Muscle of leg (tissue), 16 donors: Measurements from ENCODE around the gene CDA. TPM values are rescaled to one million over a fixed set of nuclear protein-coding genes. Genes with fewer than 3 reads are reported as not detected.

Source experiments
- DNase-seq: peaks from one replicate; pipeline ENCODE4 v3.0.0; 2013
- H3K27ac ChIP-seq: one replicate; pipeline ENCODE4 v1.5.1; 2013; ENCODE audit warnings: mild to moderate bottlenecking, low read length, control low read depth
- H3K27me3 ChIP-seq: one replicate; pipeline ENCODE4 v1.6.1; 2013; ENCODE audit warnings: low read length; ENCODE audit not compliant: control insufficient read depth, insufficient read depth
- H3K36me3 ChIP-seq: one replicate; pipeline ENCODE4 v1.6.1; 2013; ENCODE audit warnings: low read length; ENCODE audit not compliant: control insufficient read depth, insufficient read depth
- H3K4me1 ChIP-seq: one replicate; pipeline ENCODE4 v1.6.1; 2013; ENCODE audit warnings: low read length; ENCODE audit not compliant: control insufficient read depth, insufficient read depth
- H3K4me3 ChIP-seq: one replicate; pipeline ENCODE4 v1.5.1; 2013; ENCODE audit warnings: low read length, control low read depth
- H3K9me3 ChIP-seq: replicated peaks from 2 replicates; pipeline ENCODE4 v1.6.1; 2013; ENCODE audit warnings: low read depth, low read length; ENCODE audit not compliant: control insufficient read depth
- WGBS: methylation state at CpG from one replicate; pipeline ENCODE4 v1.1.5; 2013; ENCODE audit warnings: missing lambda C conversion rate; ENCODE audit not compliant: insufficient coverage; 5-methylcytosine and 5-hydroxymethylcytosine counted together
- long read RNA-seq, 11 donors: transcript quantifications; one replicate each; lab custom pipeline, GENCODE V29; 2026
- polyA plus RNA-seq, 8 donors: library from polyadenylated mRNA; unstranded; fragments of 120-200 nt; gene quantifications; one replicate each; pipeline versions ENCODE4 v1.2.1 to v1.2.3, GENCODE V29; 2013; ENCODE audit warnings: inconsistent platforms in 1 of 8, low replicate concordance in 1 of 8; ENCODE audit not compliant: insufficient read length in 8 of 8, insufficient read depth in 1 of 8
- total RNA-seq: library from RNA; stranded (reverse); fragments of 120-200 nt; gene quantifications from one replicate; pipeline ENCODE4 v1.2.4, GENCODE V29; 2013

The CDA gene
- 0.13 TPM for total RNA-seq
- polyA plus RNA-seq = 1 to 10 TPM in 1 of 8 donors, under 1 TPM in 7; 0.27 to 1.3 (median 0.56) TPM
- long read RNA-seq, donor 1 = 0 reads
- long read RNA-seq, donor 2 = 0 reads
- long read RNA-seq, donor 3 = 0 reads
- long read RNA-seq, donor 4, partial matches to known transcripts = 0 of 1 reads
- long read RNA-seq, donor 4, other reads (novel, unspliced or antisense) = 0 of 1 reads
- long read RNA-seq, donor 5 = 0 reads
- long read RNA-seq, donor 6, partial matches to known transcripts = 0 of 1 reads
- long read RNA-seq, donor 6, other reads (novel, unspliced or antisense) = 0 of 1 reads
- long read RNA-seq, donor 7 = 0 reads
- long read RNA-seq, donor 8 = 0 reads
- long read RNA-seq, donor 9 = 0 reads
- long read RNA-seq, donor 10, partial matches to known transcripts = 58 of 89 reads
- long read RNA-seq, donor 10, other reads (novel, unspliced or antisense) = 31 of 89 reads
- long read RNA-seq, donor 11, partial matches to known transcripts = 0 of 1 reads
- long read RNA-seq, donor 11, other reads (novel, unspliced or antisense) = 0 of 1 reads

GRCh38 chr1:20588634-20589225, at the start of gene CDA:
Gene CDA, plus strand, starts transcription at chr1:20589097. Its CDS starts 33 bp downstream, at chr1:20589130.
- H3K27ac ChIP-seq = no peak within 1 kb of the TSS
- H3K4me3 ChIP-seq = no peak within 1 kb of the TSS
- 18% methylated on average over 6 of the region's 11 CpGs for WGBS
- peaks cover 14% of the 10 kb centered on the region for H3K4me1 ChIP-seq
- peaks cover 30% of the 10 kb centered on the region for H3K27me3 ChIP-seq
- H3K9me3 ChIP-seq = no peaks in the 10 kb centered on the region
- no peaks in the 10 kb centered on the region for H3K36me3 ChIP-seq
- no peak for DNase-seq

- Histone ChIP-seq H3K9me3 (no peaks in the 10 kb centered on the region), H3K36me3 (no peaks in the 10 kb centered on the region), H3K4me3 (no peak overlapping the region), H3K4me1 (no peaks in the 10 kb centered on the region), H3K27me3 (peaks cover 16% of the 10 kb centered on the region), H3K27ac (no peak overlapping the region)
- no peak for DNase-seq
- no CpG with 5 or more reads among the region's 1 CpG for WGBS
Observed at GRCh38 chr1:20540281-20540680, 48.6 kb upstream of the CDA start.

- Histone ChIP-seq H3K27ac (no peak overlapping the region), H3K4me3 (no peak overlapping the region), H3K4me1 (peaks cover 1% of the 10 kb centered on the region), H3K27me3 (peaks cover 26% of the 10 kb centered on the region), H3K9me3 (no peaks in the 10 kb centered on the region), H3K36me3 (no peaks in the 10 kb centered on the region)
- no peak for DNase-seq
- WGBS = 79% methylated on average over 2 of the region's 3 CpGs
Observed at GRCh38 chr1:20546637-20547036, 42.3 kb upstream of the CDA start.

GRCh38 chr1:20551161-20551560, 37.7 kb upstream of the CDA start:
- no peak overlapping the region for H3K4me3 ChIP-seq
- WGBS = 32% methylated on average over 2 of the region's 3 CpGs
- no peaks in the 10 kb centered on the region for H3K36me3 ChIP-seq
- H3K27me3 ChIP-seq = peaks cover 53% of the 10 kb centered on the region
- peaks cover 17% of the 10 kb centered on the region for H3K4me1 ChIP-seq
- no peaks in the 10 kb centered on the region for H3K9me3 ChIP-seq
- H3K27ac ChIP-seq = no peak overlapping the region
- peak; percentile 36 for DNase-seq

- Histone ChIP-seq H3K9me3 (no peaks in the 10 kb centered on the region), H3K27ac (peak within 1 kb of the TSS; percentile 69), H3K27me3 (peaks cover 58% of the 10 kb centered on the region), H3K36me3 (no peaks in the 10 kb centered on the region), H3K4me1 (peaks cover 17% of the 10 kb centered on the region), H3K4me3 (peak within 1 kb of the TSS; percentile 49)
- peak; percentile 92 for DNase-seq
- WGBS = 2% methylated on average over 34 of the region's 47 CpGs
Observed at GRCh38 chr1:20551945-20552727, 36.8 kb upstream of the CDA start, which contains the start of gene FAM43B. Gene FAM43B, plus strand, starts transcription at chr1:20552573. Its CDS starts 401 bp downstream, at chr1:20552974.

GRCh38 chr1:20552728-20553445, 36.0 kb upstream of the CDA start:
- no peaks in the 10 kb centered on the region for H3K36me3 ChIP-seq
- peak overlapping the region; percentile 13 for H3K27ac ChIP-seq
- H3K27me3 ChIP-seq = peaks cover 61% of the 10 kb centered on the region
- H3K4me1 ChIP-seq = peaks cover 17% of the 10 kb centered on the region
- H3K4me3 ChIP-seq = peak overlapping the region; percentile 49
- no peak for DNase-seq
- H3K9me3 ChIP-seq = no peaks in the 10 kb centered on the region
- under 1% methylated on average over 82 of the region's 82 CpGs for WGBS

- no peaks in the 10 kb centered on the region for H3K9me3 ChIP-seq
- peaks cover 54% of the 10 kb centered on the region for H3K27me3 ChIP-seq
- peaks cover 17% of the 10 kb centered on the region for H3K4me1 ChIP-seq
- no peak overlapping the region for H3K27ac ChIP-seq
- DNase-seq = peak; percentile 80
- no peak overlapping the region for H3K4me3 ChIP-seq
- 39% methylated on average over 5 of the region's 7 CpGs for WGBS
- no peaks in the 10 kb centered on the region for H3K36me3 ChIP-seq
Observed at GRCh38 chr1:20555025-20555757, 33.7 kb upstream of the CDA start.

- DNase-seq = no peak
- Histone ChIP-seq H3K36me3 (no peaks in the 10 kb centered on the region), H3K9me3 (no peaks in the 10 kb centered on the region), H3K27ac (no peak overlapping the region), H3K4me1 (peaks cover 17% of the 10 kb centered on the region), H3K4me3 (no peak overlapping the region), H3K27me3 (peaks cover 54% of the 10 kb centered on the region)
- 53% methylated on average over 2 of the region's 4 CpGs for WGBS
Observed at GRCh38 chr1:20555758-20556120, 33.2 kb upstream of the CDA start.

GRCh38 chr1:20558191-20558590, 30.7 kb upstream of the CDA start:
- Histone ChIP-seq H3K4me3 (no peak overlapping the region), H3K36me3 (no peaks in the 10 kb centered on the region), H3K9me3 (no peaks in the 10 kb centered on the region), H3K4me1 (peaks cover 8% of the 10 kb centered on the region), H3K27me3 (peaks cover 29% of the 10 kb centered on the region), H3K27ac (no peak overlapping the region)
- WGBS = no CpG with 5 or more reads among the region's 5 CpGs
- peak; percentile 69 for DNase-seq
